GM06990 (cell line): ENCODE data around the gene PLD2.

ENCODE experiments used
- DNase-seq: peaks from one replicate; pipeline ENCODE4 v3.0.0-alpha.2; 2011; ENCODE audit not compliant: insufficient read length; ENCODE audit errors: extremely low read depth
- H3K27me3 ChIP-seq: replicated peaks from 2 replicates; pipeline ENCODE4 v1.6.0; 2011; ENCODE audit warnings: low read length; ENCODE audit not compliant: control insufficient read depth, insufficient read depth
- H3K36me3 ChIP-seq: 2 replicates; pipeline ENCODE4 v1.5.1; 2011; ENCODE audit warnings: low read length; ENCODE audit not compliant: control insufficient read depth, insufficient read depth
- H3K4me3 ChIP-seq: replicated peaks from 2 replicates; pipeline ENCODE4 v1.5.1; 2011; ENCODE audit warnings: low read depth, mild to moderate bottlenecking, control low read depth, low read length
- CTCF ChIP-seq: IDR thresholded peaks from 2 replicates; pipeline ENCODE4 v1.5.1; 2011; ENCODE audit warnings: low read length, control low read depth, mild to moderate bottlenecking, inconsistent platforms; ENCODE audit not compliant: insufficient read depth, poor library complexity, severe bottlenecking

PLD2 gene

DNA sequence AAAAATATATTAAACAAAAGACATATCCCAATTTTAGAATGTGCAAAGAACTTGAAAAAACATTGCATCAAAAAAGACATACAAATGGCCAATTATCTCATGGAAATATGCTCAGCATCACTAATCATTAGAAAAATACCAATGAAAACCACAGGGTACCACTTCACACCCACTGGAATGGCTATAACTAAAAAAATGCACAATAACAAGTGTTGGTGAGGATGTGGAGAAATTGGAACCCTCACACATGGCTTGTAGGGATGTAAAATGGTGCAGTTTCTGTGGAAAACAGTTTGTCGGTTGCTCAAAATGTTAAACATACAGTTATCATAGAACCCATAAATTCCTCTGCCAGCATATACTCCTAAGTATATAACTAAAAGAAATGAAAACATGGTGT, 11.8 kb upstream of the PLD2 start:
- DNase-seq, result no peak
- TF ChIP-seq CTCF, result no peak
- H3K4me3 ChIP-seq, result no peak overlapping the region

DNA sequence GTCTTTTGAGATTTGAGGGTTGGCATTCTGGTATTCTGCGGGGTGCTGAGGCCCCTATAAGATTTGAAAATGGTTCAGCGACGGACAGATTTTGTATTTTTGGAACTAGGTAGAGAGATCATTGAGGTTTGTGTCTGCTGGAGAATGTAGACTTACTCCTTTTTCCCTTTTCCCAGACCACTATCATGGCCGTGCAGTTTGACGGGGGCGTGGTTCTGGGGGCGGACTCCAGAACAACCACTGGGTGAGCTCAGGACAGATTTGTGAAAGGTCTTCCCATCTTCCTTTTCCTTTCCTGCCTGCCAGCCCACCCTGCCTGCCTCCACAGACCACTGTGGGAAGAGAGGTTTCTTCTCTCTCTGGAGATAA, 10.4 kb upstream of the PLD2 start:
- no peak for TF ChIP-seq CTCF
- peaks cover 12% of the 10 kb centered on the region for H3K36me3 ChIP-seq
- no peak for DNase-seq
- H3K4me3 ChIP-seq, result peak overlapping the region; percentile 97
- no peaks in the 10 kb centered on the region for H3K27me3 ChIP-seq

More for the DNA sequence above, 11.8 kb upstream of the PLD2 start:
- H3K27me3 ChIP-seq, result no peaks in the 10 kb centered on the region
- H3K36me3 ChIP-seq, result peaks cover 12% of the 10 kb centered on the region

GRCh38 chr17:4800462-4801196, 6.3 kb upstream of the PLD2 start:
- Histone ChIP-seq H3K4me3 (no peak overlapping the region), H3K36me3 (peaks cover 12% of the 10 kb centered on the region), H3K27me3 (no peaks in the 10 kb centered on the region)
- no peak for DNase-seq
- TF ChIP-seq CTCF, result no peak

DNA sequence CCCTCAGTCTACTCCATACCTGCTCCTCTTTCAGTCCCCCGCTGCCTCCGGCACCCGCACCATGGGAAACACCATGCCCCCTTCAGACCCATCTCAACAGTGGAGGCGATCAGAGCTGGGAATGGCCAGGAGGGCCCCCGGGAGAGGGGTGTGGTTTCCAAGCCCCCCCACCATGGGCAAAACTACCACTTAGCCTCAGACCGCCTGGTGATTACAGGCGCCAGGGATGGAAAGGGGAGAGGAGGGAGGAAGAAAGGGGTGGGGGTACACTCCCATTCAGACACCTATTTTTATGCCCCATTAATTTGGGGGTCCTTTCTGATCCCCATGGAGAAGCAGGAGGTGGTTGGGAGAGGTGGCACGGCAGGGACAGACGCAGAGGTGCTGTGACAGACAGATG, 4.7 kb upstream of the PLD2 start, which contains the start of gene C17orf114:
Gene C17orf114 (minus strand): TSS at position 101 of the 400 bp plus-strand sequence.
- Histone ChIP-seq H3K36me3 (peaks cover 12% of the 10 kb centered on the region), H3K27me3 (no peaks in the 10 kb centered on the region), H3K4me3 (no peak within 1 kb of the TSS)
- no peak for TF ChIP-seq CTCF
- no peak for DNase-seq

GRCh38 chr17:4806456-4806776, 536 bp upstream of the PLD2 start:
- Histone ChIP-seq H3K4me3 (peak overlapping the region; percentile 66), H3K36me3 (peaks cover 2% of the 10 kb centered on the region), H3K27me3 (no peaks in the 10 kb centered on the region)
- DNase-seq, result no peak
- no peak for TF ChIP-seq CTCF
